ENCODE results near the gene SLC45A2. TPM values are rescaled to one million over a fixed set of nuclear protein-coding genes. Genes with fewer than 3 reads are reported as not detected.

The SLC45A2 gene
- total RNA-seq, 1 experiment from 2014 or later, result not detected

DNA sequence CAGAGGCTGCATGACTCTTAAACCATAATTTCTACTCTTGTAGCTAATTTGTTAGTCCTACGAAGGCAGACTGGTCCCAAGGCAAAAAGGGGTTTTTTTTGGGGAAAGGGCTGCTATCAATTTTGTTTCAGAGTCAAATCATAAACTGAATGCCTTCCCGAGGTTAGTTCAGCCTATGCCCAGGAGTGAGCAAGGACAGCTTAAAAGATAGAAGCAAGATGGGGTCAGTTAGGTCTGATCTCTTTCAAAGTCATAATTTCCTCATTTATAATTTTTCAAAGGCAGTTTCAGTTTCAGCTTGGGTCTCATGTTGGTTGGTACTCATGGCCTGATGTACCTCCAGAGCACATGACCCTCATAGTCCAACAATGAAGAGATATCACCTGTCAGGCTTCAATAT is 56.2 kb downstream of the SLC45A2 start:
- Mint-ChIP-seq H3K36me3 (no peaks in the 10 kb centered on the region), H3K4me3 (no peak overlapping the region), H3K4me1 (peaks cover 51% of the 10 kb centered on the region), H3K27me3 (ENCODE audit: low read depth) (peaks cover 25% of the 10 kb centered on the region), H3K27ac (no peak overlapping the region), H3K9me3 (no peaks in the 10 kb centered on the region)
- TF ChIP-seq KAT7 (CRISPR knock-in tag; IDR thresholded peaks at IDR 0.05; ENCODE audit: borderline replicate concordance), result no peak
- no peak for TF ChIP-seq CDX4 (CRISPR knock-in tag; IDR thresholded peaks at IDR 0.05; ENCODE audit: borderline replicate concordance)
- no peak for TF ChIP-seq FOXK1 (CRISPR knock-in tag; IDR thresholded peaks at IDR 0.05)
- no peak for TF ChIP-seq TEAD1 (CRISPR knock-in tag; IDR thresholded peaks at IDR 0.05)
- no peak for TF ChIP-seq ZNF532 (CRISPR knock-in tag; IDR thresholded peaks at IDR 0.05; ENCODE audit: borderline replicate concordance)
- POLR2A ChIA-PET, result interaction anchor here (1.4 kb wide), 1 partner anchor 36 kb away, joined by 5 read pairs; the partner anchor contains the start of gene ADAMTS12
- no peak for DNase-seq (ENCODE audit: low spot score)
- CTCF ChIA-PET, result no interaction called here
- ATAC-seq, result no peak

DNA sequence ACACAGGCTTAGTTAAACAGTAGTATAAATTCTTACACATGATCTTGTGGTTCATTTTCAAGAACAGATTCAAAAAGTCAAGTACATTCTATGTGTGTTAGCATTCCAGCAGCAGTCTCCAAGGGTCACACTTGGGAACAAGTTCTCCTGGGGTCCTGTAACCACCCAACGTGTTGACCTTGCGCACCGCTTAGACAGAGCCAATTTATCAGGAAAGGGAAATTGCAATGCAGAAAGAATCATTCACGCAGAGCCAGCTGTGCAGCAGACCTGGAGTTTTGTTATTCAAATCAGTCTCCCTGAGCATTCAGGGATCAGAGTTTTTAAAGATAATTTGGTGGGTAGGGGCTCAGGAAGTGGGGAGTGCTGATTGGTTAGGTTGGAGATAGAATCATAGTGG is 56.8 kb downstream of the SLC45A2 start:
- CTCF ChIA-PET, result no interaction called here
- H3K4me3 Mint-ChIP-seq, result no peak overlapping the region
- peaks cover 28% of the 10 kb centered on the region for H3K27me3 Mint-ChIP-seq (ENCODE audit: low read depth)
- TF ChIP-seq TEAD1 (CRISPR knock-in tag; IDR thresholded peaks at IDR 0.05) (0 out of 2 replicates have a peak, but pooled peaks have one; percentile 23), FOXK1 (CRISPR knock-in tag; IDR thresholded peaks at IDR 0.05) (0 out of 2 replicates have a peak, but pooled peaks have one; percentile 28)
- TF ChIP-seq, protein P1, sequence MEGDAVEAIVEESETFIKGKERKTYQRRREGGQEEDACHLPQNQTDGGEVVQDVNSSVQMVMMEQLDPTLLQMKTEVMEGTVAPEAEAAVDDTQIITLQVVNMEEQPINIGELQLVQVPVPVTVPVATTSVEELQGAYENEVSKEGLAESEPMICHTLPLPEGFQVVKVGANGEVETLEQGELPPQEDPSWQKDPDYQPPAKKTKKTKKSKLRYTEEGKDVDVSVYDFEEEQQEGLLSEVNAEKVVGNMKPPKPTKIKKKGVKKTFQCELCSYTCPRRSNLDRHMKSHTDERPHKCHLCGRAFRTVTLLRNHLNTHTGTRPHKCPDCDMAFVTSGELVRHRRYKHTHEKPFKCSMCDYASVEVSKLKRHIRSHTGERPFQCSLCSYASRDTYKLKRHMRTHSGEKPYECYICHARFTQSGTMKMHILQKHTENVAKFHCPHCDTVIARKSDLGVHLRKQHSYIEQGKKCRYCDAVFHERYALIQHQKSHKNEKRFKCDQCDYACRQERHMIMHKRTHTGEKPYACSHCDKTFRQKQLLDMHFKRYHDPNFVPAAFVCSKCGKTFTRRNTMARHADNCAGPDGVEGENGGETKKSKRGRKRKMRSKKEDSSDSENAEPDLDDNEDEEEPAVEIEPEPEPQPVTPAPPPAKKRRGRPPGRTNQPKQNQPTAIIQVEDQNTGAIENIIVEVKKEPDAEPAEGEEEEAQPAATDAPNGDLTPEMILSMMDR (IDR thresholded peaks at IDR 0.05), result no peak
- H3K9me3 Mint-ChIP-seq, result no peaks in the 10 kb centered on the region
- ATAC-seq (peak; percentile 62), DNase-seq (ENCODE audit: low spot score) (no peak)
- POLR2A ChIA-PET, result interaction anchor here (1.4 kb wide), 1 partner anchor 36 kb away, joined by 5 read pairs; the partner anchor contains the start of gene ADAMTS12
- H3K4me1 Mint-ChIP-seq, result peaks cover 51% of the 10 kb centered on the region
- H3K27ac Mint-ChIP-seq, result no peak overlapping the region
- no peaks in the 10 kb centered on the region for H3K36me3 Mint-ChIP-seq

GRCh38 chr5:33925278-33925677 is 59.2 kb downstream of the SLC45A2 start:
- no peak for TF ChIP-seq CREM (CRISPR knock-in tag; IDR thresholded peaks at IDR 0.05)
- TF ChIP-seq RORB (CRISPR knock-in tag; IDR thresholded peaks at IDR 0.05), result no peak
- no peak for TF ChIP-seq GABPB1 (CRISPR knock-in tag; IDR thresholded peaks at IDR 0.05)
- ATAC-seq (no peak), DNase-seq (ENCODE audit: low spot score) (no peak)
- Mint-ChIP-seq H3K36me3 (no peaks in the 10 kb centered on the region), H3K27me3 (ENCODE audit: low read depth) (peaks cover 33% of the 10 kb centered on the region), H3K4me3 (no peak overlapping the region), H3K27ac (no peak overlapping the region), H3K4me1 (peaks cover 32% of the 10 kb centered on the region), H3K9me3 (0 out of 2 replicates have a peak, but pooled peaks cover 2% of the 10 kb centered on the region)
- ChIA-PET CTCF (no interaction called here), POLR2A (no interaction called here)

DNA sequence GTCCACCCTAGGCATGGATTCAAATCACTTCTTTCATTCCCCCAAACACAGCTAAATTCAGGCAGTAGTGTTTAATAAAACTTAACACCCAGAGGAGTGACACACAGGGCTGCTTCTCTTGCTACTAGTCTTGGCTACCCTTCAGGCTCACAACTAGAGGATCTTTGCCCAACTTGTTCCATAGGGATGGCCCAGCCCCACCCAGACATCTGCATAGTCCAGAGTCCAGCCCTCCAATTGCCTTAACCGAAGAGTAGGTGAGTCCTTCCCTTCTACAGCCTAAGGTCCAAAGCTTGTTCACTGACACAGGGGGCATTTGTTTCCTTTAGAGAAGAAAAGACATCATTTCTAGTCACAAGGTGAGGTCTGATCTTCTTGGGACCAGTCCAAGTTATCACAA is 63.5 kb downstream of the SLC45A2 start:
- Mint-ChIP-seq H3K36me3 (peaks cover 18% of the 10 kb centered on the region), H3K9me3 (peaks cover 38% of the 10 kb centered on the region), H3K4me1 (no peaks in the 10 kb centered on the region), H3K27ac (no peak overlapping the region), H3K4me3 (no peak overlapping the region), H3K27me3 (ENCODE audit: low read depth) (peaks cover 35% of the 10 kb centered on the region)
- POLR2A ChIA-PET, result no interaction called here
- CTCF ChIA-PET, result no interaction called here
- no peak for ATAC-seq
- no peak for DNase-seq (ENCODE audit: low spot score)
- TF ChIP-seq E2F5 (CRISPR knock-in tag; IDR thresholded peaks at IDR 0.05) (no peak), ZNF423 (CRISPR knock-in tag; IDR thresholded peaks at IDR 0.05) (no peak), CREM (CRISPR knock-in tag; IDR thresholded peaks at IDR 0.05) (no peak), RELA (CRISPR knock-in tag; IDR thresholded peaks at IDR 0.05; ENCODE audit: borderline replicate concordance) (no peak), ATF1 (CRISPR knock-in tag; IDR thresholded peaks at IDR 0.05) (no peak), ZNF396 (CRISPR knock-in tag; IDR thresholded peaks at IDR 0.05; ENCODE audit: borderline replicate concordance) (no peak), CDX4 (CRISPR knock-in tag; IDR thresholded peaks at IDR 0.05; ENCODE audit: borderline replicate concordance) (no peak)
- TF ChIP-seq, protein P2, sequence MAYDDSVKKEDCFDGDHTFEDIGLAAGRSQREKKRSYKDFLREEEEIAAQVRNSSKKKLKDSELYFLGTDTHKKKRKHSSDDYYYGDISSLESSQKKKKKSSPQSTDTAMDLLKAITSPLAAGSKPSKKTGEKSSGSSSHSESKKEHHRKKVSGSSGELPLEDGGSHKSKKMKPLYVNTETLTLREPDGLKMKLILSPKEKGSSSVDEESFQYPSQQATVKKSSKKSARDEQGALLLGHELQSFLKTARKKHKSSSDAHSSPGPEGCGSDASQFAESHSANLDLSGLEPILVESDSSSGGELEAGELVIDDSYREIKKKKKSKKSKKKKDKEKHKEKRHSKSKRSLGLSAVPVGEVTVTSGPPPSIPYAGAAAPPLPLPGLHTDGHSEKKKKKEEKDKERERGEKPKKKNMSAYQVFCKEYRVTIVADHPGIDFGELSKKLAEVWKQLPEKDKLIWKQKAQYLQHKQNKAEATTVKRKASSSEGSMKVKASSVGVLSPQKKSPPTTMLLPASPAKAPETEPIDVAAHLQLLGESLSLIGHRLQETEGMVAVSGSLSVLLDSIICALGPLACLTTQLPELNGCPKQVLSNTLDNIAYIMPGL (CRISPR knock-in tag; IDR thresholded peaks at IDR 0.05), result no peak
- TF ChIP-seq, protein P3, sequence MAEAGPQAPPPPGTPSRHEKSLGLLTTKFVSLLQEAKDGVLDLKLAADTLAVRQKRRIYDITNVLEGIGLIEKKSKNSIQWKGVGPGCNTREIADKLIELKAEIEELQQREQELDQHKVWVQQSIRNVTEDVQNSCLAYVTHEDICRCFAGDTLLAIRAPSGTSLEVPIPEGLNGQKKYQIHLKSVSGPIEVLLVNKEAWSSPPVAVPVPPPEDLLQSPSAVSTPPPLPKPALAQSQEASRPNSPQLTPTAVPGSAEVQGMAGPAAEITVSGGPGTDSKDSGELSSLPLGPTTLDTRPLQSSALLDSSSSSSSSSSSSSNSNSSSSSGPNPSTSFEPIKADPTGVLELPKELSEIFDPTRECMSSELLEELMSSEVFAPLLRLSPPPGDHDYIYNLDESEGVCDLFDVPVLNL (CRISPR knock-in tag; IDR thresholded peaks at IDR 0.05; ENCODE audit: borderline replicate concordance, low read depth), result no peak

Measured in WTC11 (cell line).